Esophagus squamous epithelium (tissue), 4 donors: ENCODE results near the gene HBE1.

Source experiments
- POLR2A ChIP-seq, 4 donors: fragments of 450-650 bp; IDR thresholded peaks; one replicate each; pipeline ENCODE4 v1.6.1; 2017; ENCODE audit warnings: antibody characterized with exemption in 4 of 4, mild to moderate bottlenecking in 4 of 4, moderate library complexity in 3 of 4
- TF ChIP-seq, protein P1 (sequence below), 6 experiments: fragments of 450-650 bp in 4 of 6; fragments of 200-600 bp in 2 of 6; sonication (generic) in 2 of 6; IDR thresholded peaks; one replicate each; pipeline ENCODE4 v1.5.1; 2016 to 2019; ENCODE audit warnings: antibody characterized with exemption in 6 of 6, mild to moderate bottlenecking in 4 of 6, moderate library complexity in 4 of 6

- TF ChIP-seq, protein P1, sequence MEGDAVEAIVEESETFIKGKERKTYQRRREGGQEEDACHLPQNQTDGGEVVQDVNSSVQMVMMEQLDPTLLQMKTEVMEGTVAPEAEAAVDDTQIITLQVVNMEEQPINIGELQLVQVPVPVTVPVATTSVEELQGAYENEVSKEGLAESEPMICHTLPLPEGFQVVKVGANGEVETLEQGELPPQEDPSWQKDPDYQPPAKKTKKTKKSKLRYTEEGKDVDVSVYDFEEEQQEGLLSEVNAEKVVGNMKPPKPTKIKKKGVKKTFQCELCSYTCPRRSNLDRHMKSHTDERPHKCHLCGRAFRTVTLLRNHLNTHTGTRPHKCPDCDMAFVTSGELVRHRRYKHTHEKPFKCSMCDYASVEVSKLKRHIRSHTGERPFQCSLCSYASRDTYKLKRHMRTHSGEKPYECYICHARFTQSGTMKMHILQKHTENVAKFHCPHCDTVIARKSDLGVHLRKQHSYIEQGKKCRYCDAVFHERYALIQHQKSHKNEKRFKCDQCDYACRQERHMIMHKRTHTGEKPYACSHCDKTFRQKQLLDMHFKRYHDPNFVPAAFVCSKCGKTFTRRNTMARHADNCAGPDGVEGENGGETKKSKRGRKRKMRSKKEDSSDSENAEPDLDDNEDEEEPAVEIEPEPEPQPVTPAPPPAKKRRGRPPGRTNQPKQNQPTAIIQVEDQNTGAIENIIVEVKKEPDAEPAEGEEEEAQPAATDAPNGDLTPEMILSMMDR (IDR thresholded peaks at IDR 0.05) = no peak
- TF ChIP-seq POLR2A (IDR thresholded peaks at IDR 0.05) = no peak
Measured at GRCh38 chr11:5272395-5273017, 2.8 kb upstream of the HBE1 start.
